ENCODE data around the gene KCNK5.

KCNK5 gene

GRCh38 chr6:39221779-39222641, 7.3 kb downstream of the KCNK5 start:
- Histone ChIP-seq H3K4me2 (ENCODE audit: insufficient read depth, low read length) (no peak overlapping the region), H3K4me3 (ENCODE audit: low read depth in 1 of 2, low read length in 2 of 2) (no peak overlapping the region), H3K9me3 (ENCODE audit: insufficient read depth, low read length, severe bottlenecking) (no peaks in the 10 kb centered on the region), H4K20me1 (ENCODE audit: insufficient read depth, low read length) (no peaks in the 10 kb centered on the region), H3K27ac (ENCODE audit: low read length) (no peak overlapping the region), H3K27me3 (ENCODE audit: insufficient read depth, low read length, poor library complexity) (peaks cover 10% of the 10 kb centered on the region), H3K79me2 (ENCODE audit: insufficient read depth, low read length) (no peaks in the 10 kb centered on the region), H3K36me3 (ENCODE audit: insufficient read depth, low read length) (no peaks in the 10 kb centered on the region), H3K9ac (ENCODE audit: low read depth, low read length) (no peak overlapping the region), H2AFZ (ENCODE audit: low read depth, low read length) (no peak overlapping the region), H3K4me1 (ENCODE audit: insufficient read depth, low read length) (no peaks in the 10 kb centered on the region)
- no peak for TF ChIP-seq CTCF (IDR thresholded peaks at IDR 0.05; ENCODE audit: borderline replicate concordance, extremely low read depth, low read length, poor library complexity, severe bottlenecking)
- TF ChIP-seq EZH2 (IDR thresholded peaks at IDR 0.05; ENCODE audit: borderline replicate concordance, low read depth, low read length, severe bottlenecking): no peak
- ATAC-seq (ENCODE audit: insufficient read depth, low read depth): no peak
- no peak for DNase-seq

DNA sequence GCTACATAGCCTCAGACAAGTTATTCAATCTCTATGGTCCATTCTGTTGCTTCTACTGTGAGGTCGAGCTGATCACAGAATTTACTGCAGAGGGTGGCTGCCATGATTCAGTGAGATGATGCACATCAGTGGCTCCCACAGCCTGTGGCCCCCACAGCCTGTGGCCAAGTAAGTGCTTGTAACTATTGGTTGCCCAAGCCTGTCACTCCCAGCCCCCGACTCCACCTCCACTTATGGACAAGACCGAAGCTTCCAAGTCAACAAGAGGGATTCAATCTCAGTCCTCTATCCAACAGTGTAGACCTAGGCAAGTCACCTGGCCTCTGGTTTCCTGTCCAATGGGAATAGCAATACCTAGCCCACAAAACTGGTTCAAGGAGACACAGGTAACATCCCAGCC, 8.2 kb downstream of the KCNK5 start:
- no peaks in the 10 kb centered on the region for H3K36me3 ChIP-seq (ENCODE audit: insufficient read depth, low read length)
- peaks cover 7% of the 10 kb centered on the region for H3K27me3 ChIP-seq (ENCODE audit: insufficient read depth, low read length, poor library complexity)
- no peaks in the 10 kb centered on the region for H3K4me1 ChIP-seq (ENCODE audit: insufficient read depth, low read length)
- ATAC-seq (ENCODE audit: insufficient read depth, low read depth): no peak
- no peak overlapping the region for H3K4me3 ChIP-seq (ENCODE audit: low read depth in 1 of 2, low read length in 2 of 2)
- no peak for DNase-seq
- no peaks in the 10 kb centered on the region for H3K79me2 ChIP-seq (ENCODE audit: insufficient read depth, low read length)
- no peaks in the 10 kb centered on the region for H4K20me1 ChIP-seq (ENCODE audit: insufficient read depth, low read length)
- no peak overlapping the region for H3K4me2 ChIP-seq (ENCODE audit: insufficient read depth, low read length)
- no peak overlapping the region for H3K27ac ChIP-seq (ENCODE audit: low read length)
- H2AFZ ChIP-seq (ENCODE audit: low read depth, low read length): no peak overlapping the region
- no peak for TF ChIP-seq CTCF (IDR thresholded peaks at IDR 0.05; ENCODE audit: borderline replicate concordance, extremely low read depth, low read length, poor library complexity, severe bottlenecking)
- no peak for TF ChIP-seq EZH2 (IDR thresholded peaks at IDR 0.05; ENCODE audit: borderline replicate concordance, low read depth, low read length, severe bottlenecking)
- H3K9ac ChIP-seq (ENCODE audit: low read depth, low read length): no peak overlapping the region
- no peaks in the 10 kb centered on the region for H3K9me3 ChIP-seq (ENCODE audit: insufficient read depth, low read length, severe bottlenecking)

GRCh38 chr6:39218868-39219567, 10.3 kb downstream of the KCNK5 start:
- TF ChIP-seq EZH2 (IDR thresholded peaks at IDR 0.05; ENCODE audit: borderline replicate concordance, low read depth, low read length, severe bottlenecking) (no peak), CTCF (IDR thresholded peaks at IDR 0.05; ENCODE audit: borderline replicate concordance, extremely low read depth, low read length, poor library complexity, severe bottlenecking) (no peak)
- Histone ChIP-seq H3K4me1 (ENCODE audit: insufficient read depth, low read length) (no peaks in the 10 kb centered on the region), H3K4me2 (ENCODE audit: insufficient read depth, low read length) (no peak overlapping the region), H3K27ac (ENCODE audit: low read length) (no peak overlapping the region), H3K36me3 (ENCODE audit: insufficient read depth, low read length) (no peaks in the 10 kb centered on the region), H3K9ac (ENCODE audit: low read depth, low read length) (no peak overlapping the region), H4K20me1 (ENCODE audit: insufficient read depth, low read length) (no peaks in the 10 kb centered on the region), H3K4me3 (ENCODE audit: low read depth in 1 of 2, low read length in 2 of 2) (no peak overlapping the region), H3K27me3 (ENCODE audit: insufficient read depth, low read length, poor library complexity) (peaks cover 3% of the 10 kb centered on the region), H2AFZ (ENCODE audit: low read depth, low read length) (no peak overlapping the region), H3K9me3 (ENCODE audit: insufficient read depth, low read length, severe bottlenecking) (no peaks in the 10 kb centered on the region), H3K79me2 (ENCODE audit: insufficient read depth, low read length) (no peaks in the 10 kb centered on the region)
- no peak for DNase-seq
- ATAC-seq (ENCODE audit: insufficient read depth, low read depth): no peak; the same call in 2 of the 3 replicates
